WTC11 (cell line): ENCODE results near the gene EVL.

Source experiments
- CTCF ChIP-seq: fragments of 200-600 bp; IDR thresholded peaks from 2 replicates; pipeline ENCODE4 v1.8.0; 2022; ENCODE audit warnings: antibody characterized with exemption
- E2F5 ChIP-seq: sonication (generic); formaldehyde crosslinking; IDR thresholded peaks from 2 replicates; pipeline ENCODE4 v1.8.1; 2022; ENCODE audit warnings: mild to moderate bottlenecking, moderate library complexity, missing genetic modification reagents
- MAX ChIP-seq: sonication (generic); formaldehyde crosslinking; IDR thresholded peaks from 2 replicates; pipeline ENCODE4 v1.8.0; 2022; ENCODE audit warnings: mild to moderate bottlenecking, missing genetic modification reagents
- NFYB ChIP-seq: sonication (generic); formaldehyde crosslinking; conservative IDR thresholded peaks from 2 replicates; pipeline ENCODE4 v1.8.0; 2022; ENCODE audit warnings: low read depth, missing genetic modification reagents
- NR2C2 ChIP-seq: sonication (generic); formaldehyde crosslinking; IDR thresholded peaks from 2 replicates; pipeline ENCODE4 v1.8.0; 2022; ENCODE audit warnings: mild to moderate bottlenecking, missing genetic modification reagents
- PRDM15 ChIP-seq: sonication (generic); formaldehyde crosslinking; IDR thresholded peaks from 2 replicates; pipeline ENCODE4 v1.8.0; 2022; ENCODE audit warnings: missing genetic modification reagents
- RORB ChIP-seq: fragments of 250-450 bp; sonication (Bioruptor Pico); IDR thresholded peaks from 2 replicates; pipeline ENCODE4 v1.9.0; 2021; ENCODE audit warnings: mild to moderate bottlenecking
- ZNF138 ChIP-seq: sonication (generic); formaldehyde crosslinking; conservative IDR thresholded peaks from 2 replicates; pipeline ENCODE4 v1.8.1; 2022; ENCODE audit warnings: mild to moderate bottlenecking, moderate library complexity, missing genetic modification reagents

- TF ChIP-seq CTCF (no peak), PRDM15 (CRISPR knock-in tag) (no peak), RORB (no peak), NFYB (no peak), MAX (CRISPR knock-in tag) (no peak), ZNF138 (CRISPR knock-in tag) (no peak), NR2C2 (CRISPR knock-in tag) (no peak), E2F5 (CRISPR knock-in tag) (no peak)
Measured at GRCh38 chr14:100067971-100068959, 3.0 kb downstream of the EVL start.
